Subcutaneous adipose tissue (tissue), 4 donors: ENCODE measurements around the gene FSIP1. TPM values are rescaled to one million over a fixed set of nuclear protein-coding genes. Genes with fewer than 3 reads are reported as not detected.

ENCODE experiments used
- CTCF ChIP-seq: fragments of 450-650 bp; IDR thresholded peaks from one replicate; pipeline ENCODE4 v1.5.1; 2016; ENCODE audit warnings: low read depth, mild to moderate bottlenecking, control low read depth, antibody characterized with exemption, moderate library complexity
- total RNA-seq, 4 donors: library from RNA; depleted of rRNA; stranded (reverse); fragments of >200 nt; gene quantifications; one replicate each; pipeline ENCODE4 v1.1.0, GENCODE V29; 2016

FSIP1 gene
- total RNA-seq, 4 donors from 2014 or later: 0.16 to 1.0 (median 0.44) TPM; not detected in 1

- no peak for TF ChIP-seq CTCF
These were observed 202.5 kb downstream of the FSIP1 start for GRCh38 chr15:39580117-39580484.

GRCh38 chr15:39579487-39580116, 203.0 kb downstream of the FSIP1 start:
- TF ChIP-seq CTCF: no peak

GRCh38 chr15:39578851-39579486, 203.7 kb downstream of the FSIP1 start:
- TF ChIP-seq CTCF: no peak

- TF ChIP-seq CTCF: no peak
These were observed 207.5 kb downstream of the FSIP1 start for GRCh38 chr15:39575180-39575579.

GRCh38 chr15:39574427-39574826, 208.2 kb downstream of the FSIP1 start:
- no peak for TF ChIP-seq CTCF

- TF ChIP-seq CTCF: no peak
These were observed 208.8 kb downstream of the FSIP1 start for GRCh38 chr15:39573844-39574243.

GRCh38 chr15:39573287-39573686, 209.4 kb downstream of the FSIP1 start:
- TF ChIP-seq CTCF: no peak
